DND-41 (cell line): ENCODE measurements around the gene MATN1.

Experiments used
- ATAC-seq: fragments of 200-7000 bp; cut with Tn5 transposase; 3 replicates; pipeline ENCODE4 v1.9.1; 2021; ENCODE audit warnings: low read depth; ENCODE audit not compliant: insufficient read depth
- DNase-seq: peaks from one replicate; pipeline ENCODE4 v3.0.0-alpha.2; 2020
- H2AFZ ChIP-seq: 2 replicates; pipeline ENCODE4 v1.6.0; 2012; ENCODE audit warnings: low read depth, low read length
- H3K27ac ChIP-seq: 2 replicates; pipeline ENCODE4 v1.5.1; 2012; ENCODE audit warnings: low read length, inconsistent platforms
- H3K27me3 ChIP-seq: fragments of 200-600 bp; sonication (generic); 2 replicates; pipeline ENCODE4 v1.6.0; 2012; ENCODE audit warnings: low read length, mild to moderate bottlenecking, inconsistent platforms; ENCODE audit not compliant: insufficient read depth, poor library complexity
- H3K36me3 ChIP-seq: 2 replicates; pipeline ENCODE4 v1.5.1; 2012; ENCODE audit warnings: low read length, inconsistent platforms; ENCODE audit not compliant: insufficient read depth
- H3K4me1 ChIP-seq: 2 replicates; pipeline ENCODE4 v1.5.1; 2012; ENCODE audit warnings: mild to moderate bottlenecking, low read length; ENCODE audit not compliant: insufficient read depth
- H3K4me2 ChIP-seq: 2 replicates; pipeline ENCODE4 v1.6.0; 2012; ENCODE audit warnings: mild to moderate bottlenecking, moderate library complexity, low read length, inconsistent platforms; ENCODE audit not compliant: insufficient read depth
- H3K4me3 ChIP-seq, 2 experiments: fragments of 200-600 bp in 1 of 2; shearing (Covaris generic) in 1 of 2; 2 replicates each; pipeline ENCODE4 v1.5.1; 2012 to 2016; ENCODE audit warnings: inconsistent platforms in 2 of 2, low read length in 2 of 2, mild to moderate bottlenecking in 2 of 2, low read depth in 1 of 2, moderate library complexity in 1 of 2
- H3K79me2 ChIP-seq: 2 replicates; pipeline ENCODE4 v1.6.0; 2012; ENCODE audit warnings: low read length, inconsistent platforms; ENCODE audit not compliant: insufficient read depth
- H3K9ac ChIP-seq: 2 replicates; pipeline ENCODE4 v1.6.0; 2012; ENCODE audit warnings: low read depth, mild to moderate bottlenecking, inconsistent platforms, low read length, moderate library complexity
- H3K9me3 ChIP-seq: 2 replicates; pipeline ENCODE4 v1.5.1; 2012; ENCODE audit warnings: low read length, moderate library complexity, mild to moderate bottlenecking, inconsistent platforms; ENCODE audit not compliant: insufficient read depth, severe bottlenecking
- H4K20me1 ChIP-seq: 2 replicates; pipeline ENCODE4 v1.6.0; 2012; ENCODE audit warnings: low read length; ENCODE audit not compliant: insufficient read depth
- CTCF ChIP-seq: IDR thresholded peaks from 2 replicates; pipeline ENCODE4 v1.5.1; 2012; ENCODE audit warnings: borderline replicate concordance, low read length, moderate library complexity, mild to moderate bottlenecking; ENCODE audit not compliant: poor library complexity, severe bottlenecking; ENCODE audit errors: extremely low read depth
- EZH2 ChIP-seq: IDR thresholded peaks from 3 replicates; pipeline ENCODE4 v1.6.1; 2012; ENCODE audit warnings: borderline replicate concordance, low read depth, mild to moderate bottlenecking, moderate library complexity, low read length, inconsistent platforms; ENCODE audit not compliant: severe bottlenecking

MATN1 gene

GRCh38 chr1:30714025-30714424 lies 9.4 kb downstream of the MATN1 start:
- no peak for DNase-seq
- H2AFZ ChIP-seq, result no peak overlapping the region
- H3K79me2 ChIP-seq, result no peaks in the 10 kb centered on the region
- TF ChIP-seq EZH2, result no peak
- no peak for TF ChIP-seq CTCF
- H3K27ac ChIP-seq, result no peak overlapping the region
- no peak for ATAC-seq
- no peaks in the 10 kb centered on the region for H3K36me3 ChIP-seq
- peaks cover 5% of the 10 kb centered on the region for H3K27me3 ChIP-seq
- no peaks in the 10 kb centered on the region for H4K20me1 ChIP-seq
- H3K4me3 ChIP-seq, result no peak overlapping the region
- peaks cover 11% of the 10 kb centered on the region for H3K4me1 ChIP-seq
- H3K9ac ChIP-seq, result no peak overlapping the region
- no peaks in the 10 kb centered on the region for H3K9me3 ChIP-seq
- no peak overlapping the region for H3K4me2 ChIP-seq

- Histone ChIP-seq H3K36me3 (no peaks in the 10 kb centered on the region), H3K9ac (no peak overlapping the region), H3K79me2 (no peaks in the 10 kb centered on the region), H3K4me2 (no peak overlapping the region), H3K9me3 (no peaks in the 10 kb centered on the region), H3K4me1 (peaks cover 7% of the 10 kb centered on the region), H4K20me1 (no peaks in the 10 kb centered on the region), H2AFZ (no peak overlapping the region), H3K4me3 (no peak overlapping the region), H3K27ac (no peak overlapping the region), H3K27me3 (peaks cover 5% of the 10 kb centered on the region)
- DNase-seq (no peak), ATAC-seq (no peak)
- TF ChIP-seq EZH2 (no peak), CTCF (no peak)
Measured at GRCh38 chr1:30713311-30713710, 10.1 kb downstream of the MATN1 start.

- no peak for DNase-seq
- no peaks in the 10 kb centered on the region for H4K20me1 ChIP-seq
- no peaks in the 10 kb centered on the region for H3K9me3 ChIP-seq
- peaks cover 2% of the 10 kb centered on the region; the same call in 1 of the 2 replicates for H3K4me1 ChIP-seq
- no peak overlapping the region for H3K4me2 ChIP-seq
- H3K4me3 ChIP-seq, result no peak overlapping the region
- H3K27me3 ChIP-seq, result peaks cover 9% of the 10 kb centered on the region
- ATAC-seq, result no peak
- no peaks in the 10 kb centered on the region for H3K36me3 ChIP-seq
- H2AFZ ChIP-seq, result no peak overlapping the region
- no peak for TF ChIP-seq CTCF
- TF ChIP-seq EZH2, result no peak
- no peaks in the 10 kb centered on the region for H3K79me2 ChIP-seq
- no peak overlapping the region for H3K9ac ChIP-seq
- H3K27ac ChIP-seq, result no peak overlapping the region
Measured at GRCh38 chr1:30712583-30712982, 10.8 kb downstream of the MATN1 start.

GRCh38 chr1:30710407-30710806 lies 13.0 kb downstream of the MATN1 start:
- H3K4me2 ChIP-seq, result no peak overlapping the region
- H4K20me1 ChIP-seq, result no peaks in the 10 kb centered on the region
- H2AFZ ChIP-seq, result no peak overlapping the region
- H3K79me2 ChIP-seq, result no peaks in the 10 kb centered on the region
- no peak overlapping the region for H3K4me3 ChIP-seq
- no peaks in the 10 kb centered on the region for H3K36me3 ChIP-seq
- H3K9me3 ChIP-seq, result no peaks in the 10 kb centered on the region
- H3K27ac ChIP-seq, result no peak overlapping the region
- no peak overlapping the region for H3K9ac ChIP-seq
- TF ChIP-seq EZH2, result no peak
- H3K4me1 ChIP-seq, result no peaks in the 10 kb centered on the region
- DNase-seq, result no peak
- H3K27me3 ChIP-seq, result peaks cover 13% of the 10 kb centered on the region
- ATAC-seq, result no peak
